A549 (cell line): ENCODE data around the gene RMND5B.

Experiments used
- CHD2 ChIP-seq: fragments of 150-350 bp; IDR thresholded peaks from 2 replicates; pipeline ENCODE4 v1.6.1; 2014; ENCODE audit warnings: low read length; ENCODE audit not compliant: partially characterized antibody
- KDM1A ChIP-seq: fragments of 200-600 bp; sonication (generic); IDR thresholded peaks from 2 replicates; pipeline ENCODE4 v1.6.1; 2016; ENCODE audit warnings: low read depth, mild to moderate bottlenecking
- SREBF2 ChIP-seq: fragments of 450-650 bp; IDR thresholded peaks from 2 replicates; pipeline ENCODE4 v1.6.1; 2014; ENCODE audit warnings: mild to moderate bottlenecking, moderate library complexity
- ZNF302 ChIP-seq: fragments of 250-450 bp; sonication (Bioruptor Pico); IDR thresholded peaks from 2 replicates; pipeline ENCODE4 v1.9.0; 2021; ENCODE audit warnings: inconsistent platforms, mild to moderate bottlenecking, moderate library complexity
- TF ChIP-seq, protein P1 (sequence below): fragments of >200 bp; sonication (Bioruptor Twin); formaldehyde crosslinking; IDR thresholded peaks from 3 replicates; pipeline ENCODE4 v1.5.1; 2016

DNA sequence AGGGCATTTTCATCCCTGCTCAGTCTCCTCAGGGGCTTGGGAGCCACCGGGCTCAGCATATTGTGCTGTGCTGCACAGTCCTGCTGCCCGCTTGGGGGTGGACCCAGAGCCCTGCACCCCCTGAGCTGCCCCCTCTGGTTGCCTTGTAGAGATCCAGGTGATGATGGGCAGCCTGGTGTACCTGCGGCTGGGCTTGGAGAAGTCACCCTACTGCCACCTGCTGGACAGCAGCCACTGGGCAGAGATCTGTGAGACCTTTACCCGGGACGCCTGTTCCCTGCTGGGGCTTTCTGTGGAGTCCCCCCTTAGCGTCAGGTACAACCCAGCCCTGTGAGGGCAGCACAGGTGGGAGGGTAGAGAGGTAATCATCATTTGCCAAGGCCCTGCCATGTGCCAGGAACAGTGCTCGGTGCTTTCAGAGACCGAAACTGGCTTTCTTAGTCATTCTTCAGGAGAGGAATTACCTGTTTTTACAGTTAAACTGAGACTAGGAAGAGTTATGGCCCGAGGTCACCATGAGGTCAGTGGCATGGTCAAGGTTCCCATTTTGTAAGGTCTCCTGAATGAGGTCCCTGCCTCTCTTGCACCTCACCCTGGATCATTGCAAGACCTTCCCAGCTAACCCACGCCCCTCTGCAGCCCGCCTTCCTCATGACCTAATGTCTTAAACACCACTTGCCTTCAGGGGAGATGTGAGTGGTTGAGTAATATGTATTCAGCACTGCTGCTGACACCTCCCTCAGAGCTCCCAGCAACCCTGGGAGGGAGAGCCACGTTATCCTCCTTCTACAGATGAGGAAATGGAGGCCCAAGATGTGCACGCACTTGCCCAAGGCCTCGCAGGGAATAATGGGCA, 15.4 kb downstream of the RMND5B start:
- TF ChIP-seq, protein P1, sequence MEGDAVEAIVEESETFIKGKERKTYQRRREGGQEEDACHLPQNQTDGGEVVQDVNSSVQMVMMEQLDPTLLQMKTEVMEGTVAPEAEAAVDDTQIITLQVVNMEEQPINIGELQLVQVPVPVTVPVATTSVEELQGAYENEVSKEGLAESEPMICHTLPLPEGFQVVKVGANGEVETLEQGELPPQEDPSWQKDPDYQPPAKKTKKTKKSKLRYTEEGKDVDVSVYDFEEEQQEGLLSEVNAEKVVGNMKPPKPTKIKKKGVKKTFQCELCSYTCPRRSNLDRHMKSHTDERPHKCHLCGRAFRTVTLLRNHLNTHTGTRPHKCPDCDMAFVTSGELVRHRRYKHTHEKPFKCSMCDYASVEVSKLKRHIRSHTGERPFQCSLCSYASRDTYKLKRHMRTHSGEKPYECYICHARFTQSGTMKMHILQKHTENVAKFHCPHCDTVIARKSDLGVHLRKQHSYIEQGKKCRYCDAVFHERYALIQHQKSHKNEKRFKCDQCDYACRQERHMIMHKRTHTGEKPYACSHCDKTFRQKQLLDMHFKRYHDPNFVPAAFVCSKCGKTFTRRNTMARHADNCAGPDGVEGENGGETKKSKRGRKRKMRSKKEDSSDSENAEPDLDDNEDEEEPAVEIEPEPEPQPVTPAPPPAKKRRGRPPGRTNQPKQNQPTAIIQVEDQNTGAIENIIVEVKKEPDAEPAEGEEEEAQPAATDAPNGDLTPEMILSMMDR = peak; percentile 83
- no peak for TF ChIP-seq KDM1A
- no peak for TF ChIP-seq ZNF302
- TF ChIP-seq SREBF2 = no peak
- no peak for TF ChIP-seq CHD2
